GM18907 (cell line): Measurements from ENCODE around the gene PIP5KL1.

Source experiments
- ATAC-seq: cut with Tn5 transposase; IDR thresholded peaks from one replicate; pipeline ENCODE4 v1.9.1; 2021; ENCODE audit warnings: mild to moderate bottlenecking, moderate library complexity; ENCODE audit not compliant: unreplicated experiment

Gene PIP5KL1

DNA sequence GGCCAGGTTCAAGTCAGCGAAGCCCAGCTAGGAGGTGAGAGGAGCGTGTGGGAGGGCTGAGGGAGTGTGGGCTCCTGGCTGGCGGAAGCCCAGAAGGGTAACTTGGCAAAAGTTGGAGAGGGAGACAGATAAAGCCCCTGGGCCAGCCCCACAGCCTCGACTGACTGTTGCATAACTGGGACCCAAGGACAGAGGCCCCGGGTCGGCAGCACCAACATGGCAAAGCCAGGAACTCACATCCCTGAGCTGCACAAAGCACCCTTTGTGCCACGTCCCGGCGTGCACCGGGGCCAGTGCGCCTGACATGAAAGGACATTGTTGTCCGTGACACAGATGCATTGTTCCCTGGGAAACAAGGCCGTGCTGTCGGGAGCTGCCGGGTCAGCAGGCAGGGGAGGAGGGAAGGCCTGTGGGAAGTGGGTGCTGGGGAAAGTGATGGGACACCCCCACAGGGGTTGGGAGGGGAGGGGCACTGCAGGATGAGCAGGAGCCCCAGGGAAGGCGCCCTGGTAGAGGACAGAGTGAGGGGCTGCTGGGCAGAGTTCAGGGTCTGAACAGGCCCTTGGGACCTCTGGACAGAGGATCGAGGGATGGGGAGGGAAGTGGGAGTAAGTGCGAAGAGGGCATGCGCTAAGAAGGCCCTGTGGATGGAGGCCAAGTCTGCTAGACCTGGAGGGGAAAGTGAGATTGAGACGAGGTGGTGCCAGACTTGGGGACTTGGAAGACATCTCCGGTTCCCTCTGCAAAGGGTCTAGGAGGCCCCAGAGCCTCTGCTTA is 20.1 kb upstream of the PIP5KL1 start:
- no peak for ATAC-seq

DNA sequence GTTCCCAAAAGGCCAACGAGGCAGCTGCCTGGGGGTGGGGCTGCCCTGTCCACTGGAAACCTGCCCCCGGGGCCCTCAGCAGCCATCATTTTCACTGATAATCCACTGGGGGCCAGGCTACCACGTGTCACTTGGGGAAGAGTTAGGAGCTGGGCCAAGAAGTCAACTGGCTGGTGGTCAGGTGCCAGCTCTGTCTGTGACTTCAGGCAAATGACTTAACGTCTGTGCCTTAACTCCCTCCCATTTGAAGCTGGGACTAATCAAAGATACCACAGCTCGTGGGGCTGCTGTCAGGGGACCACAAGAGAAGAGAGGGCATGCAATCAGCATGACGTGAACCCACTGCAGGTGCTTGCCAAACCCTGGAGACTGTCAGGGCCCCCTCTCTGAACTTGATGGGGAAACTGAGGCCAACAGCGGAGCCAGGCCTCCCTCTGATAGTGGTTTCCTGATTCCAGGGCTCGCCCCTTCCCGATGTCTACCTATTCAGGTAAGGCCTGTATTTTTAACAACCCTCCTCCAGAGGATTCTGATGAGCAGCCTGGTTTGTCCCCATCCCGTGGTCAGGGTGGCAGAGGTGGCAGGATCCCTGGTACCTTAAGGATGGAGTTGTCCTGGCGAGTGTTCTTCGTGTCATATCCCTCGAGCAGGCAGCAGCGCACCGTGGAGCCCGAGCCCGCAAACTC is 19.4 kb upstream of the PIP5KL1 start:
- no peak for ATAC-seq

DNA sequence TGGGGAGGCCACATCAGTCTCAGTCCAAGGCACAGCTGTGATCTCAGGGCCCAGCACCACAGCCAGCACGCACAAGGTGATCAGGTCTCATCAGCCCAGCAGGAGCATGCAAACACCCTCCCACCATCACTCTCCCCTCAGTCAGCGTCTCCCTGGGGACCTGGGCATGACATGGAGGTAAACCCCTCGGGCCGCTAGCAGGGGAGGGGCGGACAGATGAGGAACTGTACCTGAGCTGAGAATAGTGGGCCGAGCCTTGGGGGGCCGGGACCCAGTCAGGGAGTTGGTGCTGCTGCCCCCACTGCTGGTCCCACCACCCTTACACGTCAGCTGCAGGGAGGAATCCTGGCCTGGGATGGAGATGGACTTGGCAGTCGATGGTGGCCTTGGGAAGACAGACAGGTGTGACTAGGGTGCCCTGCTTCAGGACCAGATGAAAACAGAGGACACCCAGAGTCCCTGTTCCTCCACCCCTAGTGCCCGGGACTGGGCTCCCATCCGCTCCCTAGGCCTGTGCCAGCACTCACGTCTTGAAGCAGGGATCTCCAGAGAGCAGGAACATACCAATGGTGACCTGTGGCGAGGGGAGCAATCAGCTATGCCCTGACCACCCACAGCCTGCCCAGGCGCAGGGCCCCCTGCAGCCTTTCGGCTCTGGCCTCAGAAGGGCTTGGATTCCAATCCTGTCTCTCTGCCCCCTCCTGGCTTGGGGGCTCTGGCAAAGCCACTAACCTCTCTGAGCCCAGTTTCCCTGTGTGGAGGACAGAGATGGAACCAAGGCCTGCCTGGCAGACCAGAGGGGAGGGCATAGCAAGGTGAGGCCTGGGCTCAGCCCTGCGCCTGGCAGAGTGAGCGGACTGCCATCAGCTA is 17.5 kb upstream of the PIP5KL1 start:
- ATAC-seq: no peak

- ATAC-seq: no peak
Observed at GRCh38 chr9:127946728-127947127, 16.2 kb upstream of the PIP5KL1 start.

DNA sequence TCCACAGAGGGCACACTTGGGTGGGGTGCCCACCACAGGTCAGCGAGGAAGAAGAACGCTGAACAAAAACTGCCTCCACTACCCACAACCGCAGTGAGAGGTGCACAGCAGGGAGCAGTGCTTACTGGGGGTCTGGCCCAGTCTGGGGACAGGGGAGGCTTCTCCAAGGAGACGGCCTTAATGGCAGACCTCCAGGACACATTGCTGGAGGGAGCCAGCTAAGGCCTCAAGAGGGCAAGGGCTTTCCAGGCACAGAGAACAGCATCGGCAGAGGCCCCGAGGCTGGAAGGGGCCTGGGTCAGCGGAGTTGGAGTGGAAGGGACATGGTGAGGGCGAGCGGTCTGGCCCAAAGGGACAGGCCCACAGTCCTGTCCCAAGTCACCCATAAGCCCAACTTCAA is 15.4 kb upstream of the PIP5KL1 start:
- ATAC-seq: no peak

DNA sequence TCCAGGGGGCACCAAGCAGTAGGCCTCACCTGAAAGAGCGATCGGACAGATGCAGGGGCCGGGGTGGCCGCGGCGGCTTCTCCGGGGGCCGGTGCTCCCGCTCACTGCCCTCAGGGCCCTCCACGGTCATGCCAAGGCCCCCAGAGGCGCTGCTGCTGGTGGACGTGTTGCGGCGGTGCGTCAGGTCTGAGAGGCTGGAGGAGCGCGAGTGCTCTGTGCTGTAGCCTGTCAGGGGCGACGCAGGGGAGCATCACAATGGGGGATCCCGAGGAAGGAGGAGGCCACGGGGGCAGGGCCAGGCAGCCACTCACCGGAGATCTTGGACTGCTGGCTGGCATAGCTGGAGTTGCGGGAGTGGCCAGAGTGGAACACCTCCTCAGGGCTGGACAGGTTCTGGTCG is 14.8 kb upstream of the PIP5KL1 start:
- ATAC-seq: no peak

GRCh38 chr9:127944586-127945218 is 14.1 kb upstream of the PIP5KL1 start:
- no peak for ATAC-seq

GRCh38 chr9:127943731-127944144 is 13.2 kb upstream of the PIP5KL1 start:
- ATAC-seq: peak; percentile 40

- no peak for ATAC-seq
Observed at GRCh38 chr9:127943011-127943662, 12.6 kb upstream of the PIP5KL1 start.

DNA sequence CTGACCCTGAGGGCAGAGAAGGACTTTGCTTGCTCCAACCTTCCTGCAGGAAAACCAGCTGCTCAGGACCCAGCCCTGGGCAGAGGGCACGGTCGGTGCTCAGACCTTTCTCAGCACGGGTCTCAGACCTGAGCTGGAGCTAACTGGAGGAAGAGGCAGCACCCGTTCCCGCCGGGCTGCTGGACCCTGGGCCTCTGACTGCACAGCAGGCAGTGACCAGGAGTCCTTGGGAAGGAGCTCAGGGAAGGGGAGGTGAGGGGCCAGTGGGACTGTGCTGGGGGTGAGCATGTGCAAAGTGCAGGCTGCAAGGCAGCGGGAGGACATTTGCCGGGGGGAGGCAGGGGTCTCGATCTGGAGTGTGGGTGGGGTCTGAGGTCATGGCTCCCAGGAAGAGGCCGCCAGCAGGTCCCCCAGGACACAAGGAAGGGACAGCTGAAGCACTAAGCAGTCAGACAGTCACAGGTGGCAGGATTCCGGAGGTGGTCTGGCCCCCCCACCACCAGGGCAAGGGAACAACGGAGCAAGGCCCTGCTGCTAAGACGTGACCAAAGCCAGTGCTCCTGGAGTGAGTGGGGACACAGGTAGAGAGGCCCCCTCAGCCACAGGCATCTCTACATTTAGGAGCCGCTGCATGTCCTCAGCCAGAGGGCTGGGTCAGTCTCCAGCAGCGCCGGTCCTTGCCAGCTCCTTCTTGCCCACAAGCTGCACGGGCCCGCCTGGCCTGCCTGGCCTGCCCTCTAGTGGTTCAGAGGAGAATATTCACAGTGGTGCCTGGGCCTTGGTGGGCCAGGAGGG is 11.8 kb upstream of the PIP5KL1 start:
- no peak for ATAC-seq

DNA sequence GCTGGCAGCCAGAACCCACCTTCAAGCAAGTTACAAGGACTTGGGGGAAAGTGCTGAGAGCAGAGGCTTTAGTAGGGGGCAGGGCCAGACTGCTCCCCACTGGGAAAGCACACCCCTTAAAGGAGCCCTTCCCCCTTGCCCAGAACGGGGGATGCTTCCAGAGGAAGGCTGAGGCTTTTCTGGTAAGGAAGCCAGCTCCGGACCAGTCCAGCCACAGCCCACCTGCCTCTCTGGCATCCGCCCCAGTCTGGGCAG is 11.3 kb upstream of the PIP5KL1 start:
- ATAC-seq: no peak

DNA sequence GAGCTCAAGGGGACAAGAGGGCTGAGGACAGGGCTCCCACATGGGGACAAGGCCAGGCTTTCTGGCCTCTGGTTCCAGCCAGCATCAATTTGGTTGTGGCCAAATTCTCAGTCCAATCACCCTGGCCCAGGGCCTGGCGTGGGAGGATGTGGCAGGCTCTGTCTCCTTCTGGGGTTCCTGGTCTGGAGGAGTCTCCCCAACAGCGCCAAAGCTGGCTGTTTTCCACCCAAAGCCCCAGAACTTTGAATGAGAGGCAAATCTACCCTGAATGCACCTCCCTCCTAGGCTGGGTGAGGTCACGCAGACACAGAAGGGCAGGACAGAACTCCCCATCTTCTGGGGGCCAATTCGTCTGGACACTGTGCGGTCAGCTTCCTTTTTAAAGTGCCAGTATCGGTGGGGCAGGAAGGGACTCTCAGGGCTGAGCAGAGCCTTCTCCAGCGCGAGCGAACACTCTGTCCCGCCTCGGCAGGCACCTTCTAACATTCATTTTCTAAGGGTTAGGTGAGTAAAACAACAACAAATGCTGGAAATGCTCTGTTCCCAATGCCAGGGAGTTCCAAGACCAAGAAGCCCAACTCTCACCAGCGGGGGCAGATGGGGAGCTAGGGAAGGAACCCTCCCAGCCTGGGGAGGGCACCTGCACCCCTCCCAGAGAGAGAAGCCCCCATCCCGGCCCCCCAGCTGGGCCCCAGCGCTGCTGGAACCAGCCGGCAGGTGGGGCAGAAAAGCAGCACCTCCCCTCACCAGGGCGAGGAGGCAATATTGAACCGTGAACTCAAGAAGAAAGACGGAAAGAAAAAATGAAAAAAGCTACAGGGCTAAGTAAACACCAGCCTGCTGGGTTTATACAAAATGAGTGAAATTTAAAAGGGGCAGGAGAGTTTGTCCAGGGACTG is 10.7 kb upstream of the PIP5KL1 start:
- no peak for ATAC-seq

- no peak for ATAC-seq
Observed at GRCh38 chr9:127940593-127940992, 10.0 kb upstream of the PIP5KL1 start.

DNA sequence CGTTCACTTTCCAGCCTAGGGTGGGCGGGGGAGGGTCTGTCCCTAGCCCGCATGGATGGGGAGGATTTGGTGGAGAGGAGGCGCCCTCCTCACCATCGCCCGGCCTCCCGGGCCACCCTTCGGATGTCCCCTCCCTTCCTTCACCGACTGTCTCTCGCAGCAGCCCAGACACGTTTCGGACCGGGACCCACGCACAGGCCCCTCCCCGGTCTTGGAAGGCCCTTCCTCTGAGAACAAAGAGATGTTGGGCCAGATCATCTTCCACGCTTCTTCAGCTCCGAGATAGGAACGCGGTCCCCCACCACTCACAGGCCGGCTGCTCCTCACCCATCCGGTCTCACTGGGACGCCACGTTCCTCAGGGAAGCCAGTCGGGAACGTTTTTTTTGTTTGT is 7.7 kb upstream of the PIP5KL1 start:
- ATAC-seq: no peak

GRCh38 chr9:127937388-127938297 is 7.1 kb upstream of the PIP5KL1 start, which contains the start of gene DPM2:
TSS of gene DPM2 (minus strand) at chr9:127937854. CDS start at chr9:127937820, 34 bp downstream.
- ATAC-seq: peak; percentile 89

DNA sequence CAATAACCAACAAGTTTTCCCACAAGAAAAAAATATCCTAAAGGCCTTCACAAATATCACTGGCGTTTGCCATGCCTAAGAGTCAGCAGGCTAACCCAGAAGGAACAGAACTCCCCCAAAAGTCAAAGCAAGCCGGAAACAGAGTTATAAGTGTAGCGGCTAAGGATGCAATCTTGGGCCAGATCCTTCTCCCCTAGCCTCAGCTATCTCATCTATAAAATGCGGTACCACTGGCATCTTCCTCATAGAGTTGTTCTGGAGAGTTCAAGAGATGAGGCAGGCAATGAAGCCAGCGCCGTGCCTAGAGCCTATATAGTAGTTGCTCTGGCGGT is 6.4 kb upstream of the PIP5KL1 start:
- ATAC-seq: no peak

GRCh38 chr9:127936347-127936852 is 5.8 kb upstream of the PIP5KL1 start:
- no peak for ATAC-seq

DNA sequence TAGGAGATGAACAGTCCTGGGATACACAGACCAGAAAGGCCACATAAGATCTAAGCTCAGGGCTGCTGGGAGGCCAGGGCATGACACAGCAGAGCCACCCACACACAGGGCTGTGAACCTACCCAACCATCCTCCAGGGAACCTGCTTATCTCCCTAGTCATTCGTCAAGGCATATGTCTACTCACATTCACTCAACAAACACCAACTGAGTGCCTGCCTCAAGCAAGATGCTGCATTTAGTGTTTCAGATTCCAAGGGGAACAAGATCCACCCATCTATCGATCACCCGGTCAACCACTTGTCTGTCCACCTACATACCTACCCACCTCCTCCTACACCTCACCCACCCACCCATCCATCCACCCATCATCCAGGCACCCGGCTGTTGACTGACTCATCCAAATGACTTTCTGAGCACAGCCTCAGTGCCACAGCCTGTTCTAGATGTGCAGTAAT is 5.2 kb upstream of the PIP5KL1 start:
- no peak for ATAC-seq
